Measurements from ENCODE around the gene USP34.

Gene USP34

DNA sequence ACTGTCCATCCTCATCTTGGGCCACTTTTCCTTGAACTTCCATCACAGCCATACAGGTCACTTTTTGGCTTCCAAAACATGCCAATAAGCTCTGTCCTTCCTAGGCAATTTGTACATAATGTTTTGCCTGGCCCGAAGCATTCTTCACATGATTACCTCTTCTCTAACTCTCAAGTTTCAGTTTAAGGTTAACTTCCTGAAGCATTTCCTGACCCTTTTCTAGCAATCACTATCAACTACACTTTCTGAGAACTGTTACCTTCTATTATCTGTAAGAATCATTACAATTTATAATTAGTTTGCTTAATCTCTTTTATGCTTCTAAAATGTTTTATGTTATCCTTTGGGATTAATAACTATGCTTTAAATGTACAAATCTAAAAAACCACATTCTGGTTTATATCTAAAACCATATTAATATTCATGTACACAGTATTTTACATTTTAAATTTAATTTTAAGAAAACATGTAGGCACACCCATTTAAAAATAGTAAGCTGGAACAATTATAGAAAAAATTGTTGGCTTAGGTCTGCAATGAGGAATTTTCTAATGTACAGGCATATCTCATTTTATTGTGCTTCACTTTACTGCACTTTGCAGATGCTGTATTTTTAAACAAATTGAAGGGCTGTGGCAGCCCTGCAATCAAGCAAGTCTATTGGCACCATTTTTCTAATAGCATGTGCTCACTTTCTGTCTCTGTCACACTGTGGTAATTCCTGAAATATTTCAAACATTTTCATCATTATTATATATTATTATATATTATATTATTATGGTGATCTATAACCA, 232.5 kb downstream of the USP34 start:
- no peaks in the 10 kb centered on the region for H3K27me3 ChIP-seq (ENCODE audit: insufficient read depth, low read depth, severe bottlenecking)
- no peaks in the 10 kb centered on the region for H3K9me3 ChIP-seq (ENCODE audit: severe bottlenecking)
- no peak overlapping the region for H3K27ac ChIP-seq
- no peak overlapping the region for H3K4me3 ChIP-seq (ENCODE audit: low read depth, low read length)
- H3K36me3 ChIP-seq, result peaks cover 44% of the 10 kb centered on the region
- TF ChIP-seq, protein P1, sequence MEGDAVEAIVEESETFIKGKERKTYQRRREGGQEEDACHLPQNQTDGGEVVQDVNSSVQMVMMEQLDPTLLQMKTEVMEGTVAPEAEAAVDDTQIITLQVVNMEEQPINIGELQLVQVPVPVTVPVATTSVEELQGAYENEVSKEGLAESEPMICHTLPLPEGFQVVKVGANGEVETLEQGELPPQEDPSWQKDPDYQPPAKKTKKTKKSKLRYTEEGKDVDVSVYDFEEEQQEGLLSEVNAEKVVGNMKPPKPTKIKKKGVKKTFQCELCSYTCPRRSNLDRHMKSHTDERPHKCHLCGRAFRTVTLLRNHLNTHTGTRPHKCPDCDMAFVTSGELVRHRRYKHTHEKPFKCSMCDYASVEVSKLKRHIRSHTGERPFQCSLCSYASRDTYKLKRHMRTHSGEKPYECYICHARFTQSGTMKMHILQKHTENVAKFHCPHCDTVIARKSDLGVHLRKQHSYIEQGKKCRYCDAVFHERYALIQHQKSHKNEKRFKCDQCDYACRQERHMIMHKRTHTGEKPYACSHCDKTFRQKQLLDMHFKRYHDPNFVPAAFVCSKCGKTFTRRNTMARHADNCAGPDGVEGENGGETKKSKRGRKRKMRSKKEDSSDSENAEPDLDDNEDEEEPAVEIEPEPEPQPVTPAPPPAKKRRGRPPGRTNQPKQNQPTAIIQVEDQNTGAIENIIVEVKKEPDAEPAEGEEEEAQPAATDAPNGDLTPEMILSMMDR (IDR thresholded peaks at IDR 0.05; ENCODE audit: low read depth, low read length), result no peak
- DNase-seq, result no peak

DNA sequence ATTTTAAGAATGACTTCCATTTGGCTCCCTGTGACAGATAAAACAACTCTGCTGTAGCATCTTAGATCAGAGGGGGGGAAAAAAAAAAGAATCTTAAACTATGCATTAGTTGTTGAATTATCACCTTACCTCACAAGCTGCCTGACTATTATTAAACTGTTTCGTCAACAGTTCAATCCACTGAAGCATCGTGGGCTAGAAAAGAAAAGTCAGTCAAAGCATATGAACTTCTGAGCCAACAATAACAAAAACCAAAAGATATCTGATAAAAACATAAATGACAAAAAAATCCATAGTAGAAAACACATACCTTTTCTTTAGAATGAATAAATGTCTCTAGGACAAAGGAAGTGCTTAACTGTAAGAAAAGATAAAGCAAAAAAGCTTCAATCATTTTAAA, 235.2 kb downstream of the USP34 start:
- TF ChIP-seq, protein P1 (IDR thresholded peaks at IDR 0.05; ENCODE audit: low read depth, low read length), result no peak
- Histone ChIP-seq H3K27ac (no peak overlapping the region), H3K27me3 (ENCODE audit: insufficient read depth, low read depth, severe bottlenecking) (no peaks in the 10 kb centered on the region), H3K36me3 (peaks cover 40% of the 10 kb centered on the region), H3K9me3 (ENCODE audit: severe bottlenecking) (no peaks in the 10 kb centered on the region), H3K4me3 (ENCODE audit: low read depth, low read length) (no peak overlapping the region)
- no peak for DNase-seq

DNA sequence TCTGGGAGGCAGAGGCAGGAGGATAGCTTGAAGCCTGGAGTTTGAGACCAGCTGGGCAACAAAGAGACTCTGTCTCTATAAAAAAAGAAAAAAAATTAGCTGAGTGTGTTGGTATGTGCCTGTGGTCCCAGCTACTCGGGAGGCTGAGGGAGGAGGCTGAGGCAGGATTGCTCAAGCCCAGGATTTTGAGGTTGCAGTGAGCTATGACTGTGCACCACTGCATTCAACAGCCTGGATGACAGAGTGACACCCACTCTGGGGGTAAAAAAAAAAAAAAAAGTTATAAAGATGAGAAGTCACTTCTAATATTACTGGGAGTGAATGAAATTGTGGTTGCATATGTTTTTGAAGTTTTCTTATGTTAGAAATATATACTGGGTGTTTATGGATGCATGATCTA, 237.3 kb downstream of the USP34 start:
- H3K27ac ChIP-seq, result no peak overlapping the region
- H3K9me3 ChIP-seq (ENCODE audit: severe bottlenecking), result no peaks in the 10 kb centered on the region
- no peak overlapping the region for H3K4me3 ChIP-seq (ENCODE audit: low read depth, low read length)
- TF ChIP-seq, protein P1 (IDR thresholded peaks at IDR 0.05; ENCODE audit: low read depth, low read length), result no peak
- H3K36me3 ChIP-seq, result peaks cover 40% of the 10 kb centered on the region
- H3K27me3 ChIP-seq (ENCODE audit: insufficient read depth, low read depth, severe bottlenecking), result no peaks in the 10 kb centered on the region
- no peak for DNase-seq

DNA sequence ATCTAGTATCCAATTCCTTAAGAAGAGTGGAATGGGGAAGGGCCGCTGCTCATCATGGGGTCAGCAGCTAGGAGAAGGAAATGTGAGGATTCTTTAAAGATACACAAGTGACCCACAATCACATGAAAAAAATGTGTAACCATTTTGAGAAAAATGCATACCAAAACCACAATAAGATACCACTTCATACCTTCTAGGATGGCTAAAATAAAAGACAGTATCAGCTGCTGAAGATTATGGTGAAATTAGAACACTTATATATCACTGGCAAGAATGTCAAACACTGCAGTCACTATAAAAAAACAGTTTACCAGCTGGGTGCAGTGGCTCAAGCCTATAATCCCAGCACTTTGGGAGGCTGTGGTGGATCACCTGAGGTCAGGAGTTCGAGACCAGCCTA, 241.0 kb downstream of the USP34 start:
- H3K4me3 ChIP-seq (ENCODE audit: low read depth, low read length), result no peak overlapping the region
- TF ChIP-seq, protein P1 (IDR thresholded peaks at IDR 0.05; ENCODE audit: low read depth, low read length), result no peak
- H3K36me3 ChIP-seq, result peaks cover 62% of the 10 kb centered on the region
- no peaks in the 10 kb centered on the region for H3K9me3 ChIP-seq (ENCODE audit: severe bottlenecking)
- no peak overlapping the region for H3K27ac ChIP-seq
- no peaks in the 10 kb centered on the region for H3K27me3 ChIP-seq (ENCODE audit: insufficient read depth, low read depth, severe bottlenecking)
- no peak for DNase-seq

DNA sequence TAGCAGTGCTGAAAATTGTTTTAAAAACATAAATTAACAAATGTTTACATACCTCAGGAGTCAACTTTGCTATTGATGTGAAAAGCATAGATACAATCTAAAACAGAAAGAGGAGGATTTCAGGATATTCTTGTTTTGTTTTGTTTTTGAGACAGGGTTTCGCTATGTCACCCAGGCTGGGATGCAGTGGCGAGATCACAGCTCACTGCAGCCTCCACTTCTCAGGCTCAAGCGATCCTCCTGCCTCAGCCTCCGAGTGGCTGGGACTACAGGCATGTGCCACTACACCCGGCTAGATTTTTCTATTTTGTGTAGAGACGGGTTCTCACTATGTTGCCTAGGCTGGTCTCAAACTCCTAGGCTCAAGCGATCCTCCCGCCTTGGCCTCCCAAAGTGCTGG, 248.3 kb downstream of the USP34 start:
- TF ChIP-seq, protein P1 (IDR thresholded peaks at IDR 0.05; ENCODE audit: low read depth, low read length), result no peak
- no peak overlapping the region for H3K4me3 ChIP-seq (ENCODE audit: low read depth, low read length)
- H3K27me3 ChIP-seq (ENCODE audit: insufficient read depth, low read depth, severe bottlenecking), result no peaks in the 10 kb centered on the region
- no peak overlapping the region for H3K27ac ChIP-seq
- H3K9me3 ChIP-seq (ENCODE audit: severe bottlenecking), result no peaks in the 10 kb centered on the region
- DNase-seq, result no peak
- peaks cover 65% of the 10 kb centered on the region for H3K36me3 ChIP-seq

DNA sequence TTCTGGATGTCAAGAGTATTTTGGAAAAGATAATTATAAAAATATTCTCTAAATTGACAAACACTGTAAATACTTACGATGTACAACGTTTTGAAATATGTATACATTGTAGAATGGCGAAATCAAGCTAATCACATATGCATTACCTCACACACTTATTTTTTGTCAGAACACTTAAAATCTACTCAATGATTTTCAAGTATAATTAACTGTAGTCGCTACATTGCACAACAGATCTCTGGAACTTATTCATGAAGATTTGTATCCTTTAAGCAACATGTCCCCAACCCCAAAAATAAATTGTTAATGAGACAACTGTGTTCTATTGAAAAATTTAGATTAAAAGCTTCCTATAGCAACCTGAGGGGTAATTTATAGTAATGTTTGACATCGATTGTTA, 249.1 kb downstream of the USP34 start:
- Histone ChIP-seq H3K9me3 (ENCODE audit: severe bottlenecking) (no peaks in the 10 kb centered on the region), H3K4me3 (ENCODE audit: low read depth, low read length) (no peak overlapping the region), H3K36me3 (peaks cover 62% of the 10 kb centered on the region), H3K27ac (no peak overlapping the region), H3K27me3 (ENCODE audit: insufficient read depth, low read depth, severe bottlenecking) (no peaks in the 10 kb centered on the region)
- DNase-seq, result no peak
- TF ChIP-seq, protein P1 (IDR thresholded peaks at IDR 0.05; ENCODE audit: low read depth, low read length), result no peak
